K562 (cell line): Measurements from ENCODE around the gene APBA2. TPM values are rescaled to one million over a fixed set of nuclear protein-coding genes. Genes with fewer than 3 reads are reported as not detected.

Experiments
- FOXM1 ChIP-seq, 2 experiments: fragments of 450-650 bp in 1 of 2; sonication (generic) in 1 of 2; formaldehyde crosslinking in 1 of 2; IDR thresholded peaks; 2 replicates each; pipeline versions ENCODE4 v1.6.1 to v1.9.0; 2017 to 2022; ENCODE audit warnings: low read depth in 2 of 2, mild to moderate bottlenecking in 2 of 2, missing genetic modification reagents in 1 of 2, moderate library complexity in 1 of 2
- IRF2 ChIP-seq: sonication (generic); formaldehyde crosslinking; IDR thresholded peaks from 2 replicates; pipeline ENCODE4 v1.8.1; 2022; ENCODE audit warnings: mild to moderate bottlenecking, missing genetic modification reagents
- KAT2B ChIP-seq: IDR thresholded peaks from one replicate; pipeline ENCODE4 v1.6.1; 2012; ENCODE audit warnings: low read depth, mild to moderate bottlenecking, control low read depth, inconsistent platforms, low read length, moderate library complexity
- NCOR1 ChIP-seq: fragments of 450-650 bp; IDR thresholded peaks from 2 replicates; pipeline ENCODE4 v1.6.1; 2016; ENCODE audit warnings: mild to moderate bottlenecking, moderate library complexity
- NFRKB ChIP-seq: fragments of 450-650 bp; IDR thresholded peaks from 2 replicates; pipeline ENCODE4 v1.6.1; 2016; ENCODE audit warnings: low read depth
- POLR2G ChIP-seq: fragments of 200-400 bp; formaldehyde crosslinking; IDR thresholded peaks from 2 replicates; pipeline ENCODE4 v1.6.1; 2017; ENCODE audit warnings: low read depth, mild to moderate bottlenecking, antibody characterized with exemption, low read length, moderate library complexity
- ZNF507 ChIP-seq: conservative IDR thresholded peaks from 2 replicates; pipeline ENCODE4 v1.6.1; 2017; ENCODE audit warnings: missing genetic modification characterization, missing compliant biosample characterization
- polyA plus RNA-seq, 8 experiments: library from polyadenylated mRNA; depleted of rRNA in 4 of 8; stranded (reverse) in 5 of 8; unstranded in 3 of 8; fragments of >200 nt; fragmentation: Nextera tagmentation in 2 of 8; fragmentation: Illumina TruSeq in 1 of 8; extraction: Ambion mirVana in 2 of 8; extraction: Trizol in 1 of 8; gene quantifications; 2 replicates each; pipeline versions ENCODE4 v1.2.1 to v1.2.3, GENCODE V29; 2011 to 2014; ENCODE audit warnings: inconsistent platforms in 1 of 8, missing spikeins in 1 of 8
- total RNA-seq, 7 experiments: library from RNA; depleted of rRNA in 6 of 7; stranded (reverse); fragments of >200 nt in 6 of 7; fragmentation: Illumina TruSeq in 2 of 7; extraction: Trizol in 2 of 7; gene quantifications; 2 replicates each; pipeline versions ENCODE4 v1.2.1 to v1.2.3, GENCODE V29; 2011 to 2021; ENCODE audit warnings: low replicate concordance in 1 of 7
- TF ChIP-seq, protein P1 (sequence below): IDR thresholded peaks from 2 replicates; pipeline ENCODE4 v1.6.1; 2011; ENCODE audit warnings: borderline replicate concordance, low read depth, mild to moderate bottlenecking, moderate library complexity, low read length; ENCODE audit not compliant: insufficient read depth, poor library complexity, severe bottlenecking
- TF ChIP-seq, protein P2 (sequence below): sonication (generic); formaldehyde crosslinking; IDR thresholded peaks from 2 replicates; pipeline ENCODE4 v1.8.0; 2022; ENCODE audit warnings: mild to moderate bottlenecking, missing genetic modification reagents
- TF ChIP-seq, protein P3 (sequence below): fragments of 200-800 bp; sonication (Bioruptor generic); IDR thresholded peaks from 2 replicates; pipeline ENCODE4 v1.6.1; 2017; ENCODE audit warnings: missing genetic modification characterization, missing compliant biosample characterization
- TF ChIP-seq, protein P4 (sequence below), 2 experiments: fragments of 200-800 bp in 1 of 2; sonication (Bioruptor generic) in 1 of 2; sonication (generic) in 1 of 2; formaldehyde crosslinking in 1 of 2; IDR thresholded peaks in 1 of 2; conservative IDR thresholded peaks in 1 of 2; 2 replicates each; pipeline versions ENCODE4 v1.5.0 to v1.6.1; 2016 to 2020; ENCODE audit warnings: missing compliant biosample characterization in 1 of 2, missing genetic modification characterization in 1 of 2, missing genetic modification reagents in 1 of 2
- TF ChIP-seq, protein P5 (sequence below): fragments of 450-650 bp; IDR thresholded peaks from 2 replicates; pipeline ENCODE4 v1.6.1; 2016; ENCODE audit warnings: borderline replicate concordance
- TF ChIP-seq, protein P6 (sequence below): sonication (generic); IDR thresholded peaks from 2 replicates; pipeline ENCODE4 v1.6.1; 2016

The APBA2 gene
- total and polyA plus RNA-seq, 9 of the 15 experiments (the other 6 are each of a cell fraction or from before 2014, with no cell fraction given) = 0.24 to 40.9 (median 25.2) TPM

DNA sequence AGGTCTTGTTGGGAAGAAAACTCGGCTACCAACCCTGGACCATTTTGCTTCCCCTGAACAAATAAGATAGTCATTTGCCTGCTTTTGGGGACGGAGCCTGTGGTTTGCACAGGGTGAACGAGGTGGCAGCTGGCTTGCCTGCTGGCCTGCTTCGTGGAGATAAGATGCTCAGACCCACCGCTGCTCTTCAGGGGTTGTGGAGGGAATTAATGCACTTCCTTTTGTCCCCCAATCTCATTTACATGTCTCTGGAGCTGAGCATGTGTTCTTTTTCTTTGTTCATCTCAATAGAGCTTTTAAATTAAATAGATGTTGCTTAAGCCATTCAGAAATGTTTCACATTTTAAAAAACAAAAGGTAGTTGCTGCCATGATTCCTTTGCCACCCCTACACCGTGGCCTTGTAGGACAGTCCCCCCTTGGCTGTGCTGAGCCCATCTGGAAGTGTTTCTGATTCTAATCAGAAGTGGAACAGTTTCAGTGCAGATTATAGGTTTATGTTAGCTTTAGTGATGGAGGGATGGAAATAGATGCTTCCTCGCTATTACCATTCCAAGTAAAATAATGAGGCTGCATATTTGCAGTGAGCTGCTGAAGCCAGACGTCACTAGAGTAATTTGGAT lies 25.6 kb downstream of the APBA2 start (continued):
- TF ChIP-seq ZNF507 (tag) (no peak), IRF2 (no peak), KAT2B (no peak), POLR2G (no peak), NFRKB (no peak), NCOR1 (peak; percentile 99), FOXM1 (IDR thresholded peaks at IDR 0.05; ENCODE audit: low read depth) (peak; percentile 93), FOXM1 (CRISPR knock-in tag; IDR thresholded peaks at IDR 0.05; ENCODE audit: low read depth) (no peak)
- TF ChIP-seq, protein P1, sequence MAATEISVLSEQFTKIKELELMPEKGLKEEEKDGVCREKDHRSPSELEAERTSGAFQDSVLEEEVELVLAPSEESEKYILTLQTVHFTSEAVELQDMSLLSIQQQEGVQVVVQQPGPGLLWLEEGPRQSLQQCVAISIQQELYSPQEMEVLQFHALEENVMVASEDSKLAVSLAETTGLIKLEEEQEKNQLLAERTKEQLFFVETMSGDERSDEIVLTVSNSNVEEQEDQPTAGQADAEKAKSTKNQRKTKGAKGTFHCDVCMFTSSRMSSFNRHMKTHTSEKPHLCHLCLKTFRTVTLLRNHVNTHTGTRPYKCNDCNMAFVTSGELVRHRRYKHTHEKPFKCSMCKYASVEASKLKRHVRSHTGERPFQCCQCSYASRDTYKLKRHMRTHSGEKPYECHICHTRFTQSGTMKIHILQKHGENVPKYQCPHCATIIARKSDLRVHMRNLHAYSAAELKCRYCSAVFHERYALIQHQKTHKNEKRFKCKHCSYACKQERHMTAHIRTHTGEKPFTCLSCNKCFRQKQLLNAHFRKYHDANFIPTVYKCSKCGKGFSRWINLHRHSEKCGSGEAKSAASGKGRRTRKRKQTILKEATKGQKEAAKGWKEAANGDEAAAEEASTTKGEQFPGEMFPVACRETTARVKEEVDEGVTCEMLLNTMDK = no peak
- TF ChIP-seq, protein P2, sequence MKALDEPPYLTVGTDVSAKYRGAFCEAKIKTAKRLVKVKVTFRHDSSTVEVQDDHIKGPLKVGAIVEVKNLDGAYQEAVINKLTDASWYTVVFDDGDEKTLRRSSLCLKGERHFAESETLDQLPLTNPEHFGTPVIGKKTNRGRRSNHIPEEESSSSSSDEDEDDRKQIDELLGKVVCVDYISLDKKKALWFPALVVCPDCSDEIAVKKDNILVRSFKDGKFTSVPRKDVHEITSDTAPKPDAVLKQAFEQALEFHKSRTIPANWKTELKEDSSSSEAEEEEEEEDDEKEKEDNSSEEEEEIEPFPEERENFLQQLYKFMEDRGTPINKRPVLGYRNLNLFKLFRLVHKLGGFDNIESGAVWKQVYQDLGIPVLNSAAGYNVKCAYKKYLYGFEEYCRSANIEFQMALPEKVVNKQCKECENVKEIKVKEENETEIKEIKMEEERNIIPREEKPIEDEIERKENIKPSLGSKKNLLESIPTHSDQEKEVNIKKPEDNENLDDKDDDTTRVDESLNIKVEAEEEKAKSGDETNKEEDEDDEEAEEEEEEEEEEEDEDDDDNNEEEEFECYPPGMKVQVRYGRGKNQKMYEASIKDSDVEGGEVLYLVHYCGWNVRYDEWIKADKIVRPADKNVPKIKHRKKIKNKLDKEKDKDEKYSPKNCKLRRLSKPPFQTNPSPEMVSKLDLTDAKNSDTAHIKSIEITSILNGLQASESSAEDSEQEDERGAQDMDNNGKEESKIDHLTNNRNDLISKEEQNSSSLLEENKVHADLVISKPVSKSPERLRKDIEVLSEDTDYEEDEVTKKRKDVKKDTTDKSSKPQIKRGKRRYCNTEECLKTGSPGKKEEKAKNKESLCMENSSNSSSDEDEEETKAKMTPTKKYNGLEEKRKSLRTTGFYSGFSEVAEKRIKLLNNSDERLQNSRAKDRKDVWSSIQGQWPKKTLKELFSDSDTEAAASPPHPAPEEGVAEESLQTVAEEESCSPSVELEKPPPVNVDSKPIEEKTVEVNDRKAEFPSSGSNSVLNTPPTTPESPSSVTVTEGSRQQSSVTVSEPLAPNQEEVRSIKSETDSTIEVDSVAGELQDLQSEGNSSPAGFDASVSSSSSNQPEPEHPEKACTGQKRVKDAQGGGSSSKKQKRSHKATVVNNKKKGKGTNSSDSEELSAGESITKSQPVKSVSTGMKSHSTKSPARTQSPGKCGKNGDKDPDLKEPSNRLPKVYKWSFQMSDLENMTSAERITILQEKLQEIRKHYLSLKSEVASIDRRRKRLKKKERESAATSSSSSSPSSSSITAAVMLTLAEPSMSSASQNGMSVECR (CRISPR knock-in tag) = no peak
- TF ChIP-seq, protein P3, sequence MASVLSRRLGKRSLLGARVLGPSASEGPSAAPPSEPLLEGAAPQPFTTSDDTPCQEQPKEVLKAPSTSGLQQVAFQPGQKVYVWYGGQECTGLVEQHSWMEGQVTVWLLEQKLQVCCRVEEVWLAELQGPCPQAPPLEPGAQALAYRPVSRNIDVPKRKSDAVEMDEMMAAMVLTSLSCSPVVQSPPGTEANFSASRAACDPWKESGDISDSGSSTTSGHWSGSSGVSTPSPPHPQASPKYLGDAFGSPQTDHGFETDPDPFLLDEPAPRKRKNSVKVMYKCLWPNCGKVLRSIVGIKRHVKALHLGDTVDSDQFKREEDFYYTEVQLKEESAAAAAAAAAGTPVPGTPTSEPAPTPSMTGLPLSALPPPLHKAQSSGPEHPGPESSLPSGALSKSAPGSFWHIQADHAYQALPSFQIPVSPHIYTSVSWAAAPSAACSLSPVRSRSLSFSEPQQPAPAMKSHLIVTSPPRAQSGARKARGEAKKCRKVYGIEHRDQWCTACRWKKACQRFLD (CRISPR knock-in tag) = peak; percentile 95
- TF ChIP-seq, protein P4, sequence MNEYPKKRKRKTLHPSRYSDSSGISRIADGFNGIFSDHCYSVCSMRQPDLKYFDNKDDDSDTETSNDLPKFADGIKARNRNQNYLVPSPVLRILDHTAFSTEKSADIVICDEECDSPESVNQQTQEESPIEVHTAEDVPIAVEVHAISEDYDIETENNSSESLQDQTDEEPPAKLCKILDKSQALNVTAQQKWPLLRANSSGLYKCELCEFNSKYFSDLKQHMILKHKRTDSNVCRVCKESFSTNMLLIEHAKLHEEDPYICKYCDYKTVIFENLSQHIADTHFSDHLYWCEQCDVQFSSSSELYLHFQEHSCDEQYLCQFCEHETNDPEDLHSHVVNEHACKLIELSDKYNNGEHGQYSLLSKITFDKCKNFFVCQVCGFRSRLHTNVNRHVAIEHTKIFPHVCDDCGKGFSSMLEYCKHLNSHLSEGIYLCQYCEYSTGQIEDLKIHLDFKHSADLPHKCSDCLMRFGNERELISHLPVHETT (CRISPR knock-in tag; conservative IDR thresholded peaks at IDR 0.05 in 1 of 2, IDR thresholded peaks at IDR 0.05 in 1 of 2) = peak in 1 of 2 experiments; percentile 60; a peak in 1 of 4 replicates
- TF ChIP-seq, protein P5, sequence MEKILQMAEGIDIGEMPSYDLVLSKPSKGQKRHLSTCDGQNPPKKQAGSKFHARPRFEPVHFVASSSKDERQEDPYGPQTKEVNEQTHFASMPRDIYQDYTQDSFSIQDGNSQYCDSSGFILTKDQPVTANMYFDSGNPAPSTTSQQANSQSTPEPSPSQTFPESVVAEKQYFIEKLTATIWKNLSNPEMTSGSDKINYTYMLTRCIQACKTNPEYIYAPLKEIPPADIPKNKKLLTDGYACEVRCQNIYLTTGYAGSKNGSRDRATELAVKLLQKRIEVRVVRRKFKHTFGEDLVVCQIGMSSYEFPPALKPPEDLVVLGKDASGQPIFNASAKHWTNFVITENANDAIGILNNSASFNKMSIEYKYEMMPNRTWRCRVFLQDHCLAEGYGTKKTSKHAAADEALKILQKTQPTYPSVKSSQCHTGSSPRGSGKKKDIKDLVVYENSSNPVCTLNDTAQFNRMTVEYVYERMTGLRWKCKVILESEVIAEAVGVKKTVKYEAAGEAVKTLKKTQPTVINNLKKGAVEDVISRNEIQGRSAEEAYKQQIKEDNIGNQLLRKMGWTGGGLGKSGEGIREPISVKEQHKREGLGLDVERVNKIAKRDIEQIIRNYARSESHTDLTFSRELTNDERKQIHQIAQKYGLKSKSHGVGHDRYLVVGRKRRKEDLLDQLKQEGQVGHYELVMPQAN = no peak
- TF ChIP-seq, protein P6, sequence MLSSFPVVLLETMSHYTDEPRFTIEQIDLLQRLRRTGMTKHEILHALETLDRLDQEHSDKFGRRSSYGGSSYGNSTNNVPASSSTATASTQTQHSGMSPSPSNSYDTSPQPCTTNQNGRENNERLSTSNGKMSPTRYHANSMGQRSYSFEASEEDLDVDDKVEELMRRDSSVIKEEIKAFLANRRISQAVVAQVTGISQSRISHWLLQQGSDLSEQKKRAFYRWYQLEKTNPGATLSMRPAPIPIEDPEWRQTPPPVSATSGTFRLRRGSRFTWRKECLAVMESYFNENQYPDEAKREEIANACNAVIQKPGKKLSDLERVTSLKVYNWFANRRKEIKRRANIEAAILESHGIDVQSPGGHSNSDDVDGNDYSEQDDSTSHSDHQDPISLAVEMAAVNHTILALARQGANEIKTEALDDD = peak; percentile 71
